Measurements from ENCODE around the gene NUFIP1.
"Not testable (repeated sequence)": the region's sequence is repeated elsewhere in the genome, so short reads cannot be mapped to it uniquely, and the experiment has no call there.

The NUFIP1 gene

DNA sequence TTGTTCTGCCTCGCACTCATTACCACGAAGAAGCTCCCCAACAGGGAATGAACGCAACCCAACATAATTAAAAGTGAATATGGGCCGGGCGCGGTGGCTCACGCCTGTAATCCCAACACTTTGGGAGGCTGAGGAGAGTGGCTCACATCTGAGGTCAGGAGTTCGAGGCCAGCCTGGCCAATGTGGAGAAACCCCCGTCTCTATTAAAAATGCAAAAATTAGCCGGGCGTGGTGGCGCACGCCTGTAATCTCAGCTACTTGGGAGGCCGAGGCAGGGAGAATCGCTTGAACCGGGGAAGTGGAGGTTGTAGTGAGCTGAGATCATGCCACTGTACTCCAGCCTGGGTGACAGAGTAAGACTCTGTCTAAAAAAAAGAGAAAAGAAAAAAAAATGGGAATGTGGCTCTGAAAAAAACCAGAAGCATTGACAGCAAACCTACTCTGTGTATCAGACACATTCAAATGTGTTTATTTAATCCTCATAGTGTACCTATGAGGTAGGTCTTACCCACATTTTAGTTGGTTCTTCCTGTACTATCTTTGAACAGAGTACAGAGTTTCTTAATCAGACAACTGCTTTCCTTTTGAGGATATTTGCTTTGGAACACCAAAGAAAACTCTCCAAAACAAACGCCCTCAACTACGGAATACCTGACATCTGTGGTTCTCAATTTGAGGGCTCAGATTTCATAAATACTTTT lies 70.0 kb downstream of the NUFIP1 start:
- no peak for DNase-seq

DNA sequence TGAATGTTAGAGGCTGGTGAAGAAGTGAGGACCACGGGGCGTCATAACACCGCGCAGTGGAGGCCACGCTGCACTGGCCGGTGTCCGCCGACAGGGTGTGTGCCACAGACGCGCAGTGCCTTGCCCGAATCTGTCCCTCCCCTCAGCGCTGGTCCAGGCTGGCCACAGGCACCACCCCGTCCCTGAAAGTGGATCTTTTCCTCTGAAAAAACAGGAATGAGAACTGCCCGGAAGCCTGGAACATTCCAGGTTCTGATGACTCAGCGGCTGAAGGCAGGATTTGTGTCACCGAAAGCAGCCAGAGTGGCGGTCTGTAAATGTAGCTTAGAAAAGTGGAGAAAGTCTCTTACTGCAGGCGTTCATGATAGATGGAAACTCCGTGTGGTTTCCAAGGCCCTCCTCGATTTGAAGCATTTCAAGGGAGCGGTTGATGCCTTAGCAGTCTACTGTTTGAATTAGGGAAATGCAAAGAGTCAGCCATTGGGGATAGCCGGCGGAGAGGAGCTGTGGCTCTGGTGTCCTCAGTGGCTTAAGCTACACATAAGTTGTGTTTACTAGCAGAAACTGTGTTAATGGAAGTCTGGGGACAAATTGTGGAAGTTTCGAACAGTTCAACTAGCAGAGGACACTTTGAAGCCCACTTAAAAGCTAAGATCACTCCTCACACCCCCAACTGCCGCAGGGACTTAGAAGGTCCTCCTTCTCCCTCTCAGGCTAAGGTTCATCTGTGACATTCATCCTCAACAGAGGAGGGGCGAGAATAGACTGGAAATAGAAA lies 70.8 kb downstream of the NUFIP1 start:
- DNase-seq = no peak

DNA sequence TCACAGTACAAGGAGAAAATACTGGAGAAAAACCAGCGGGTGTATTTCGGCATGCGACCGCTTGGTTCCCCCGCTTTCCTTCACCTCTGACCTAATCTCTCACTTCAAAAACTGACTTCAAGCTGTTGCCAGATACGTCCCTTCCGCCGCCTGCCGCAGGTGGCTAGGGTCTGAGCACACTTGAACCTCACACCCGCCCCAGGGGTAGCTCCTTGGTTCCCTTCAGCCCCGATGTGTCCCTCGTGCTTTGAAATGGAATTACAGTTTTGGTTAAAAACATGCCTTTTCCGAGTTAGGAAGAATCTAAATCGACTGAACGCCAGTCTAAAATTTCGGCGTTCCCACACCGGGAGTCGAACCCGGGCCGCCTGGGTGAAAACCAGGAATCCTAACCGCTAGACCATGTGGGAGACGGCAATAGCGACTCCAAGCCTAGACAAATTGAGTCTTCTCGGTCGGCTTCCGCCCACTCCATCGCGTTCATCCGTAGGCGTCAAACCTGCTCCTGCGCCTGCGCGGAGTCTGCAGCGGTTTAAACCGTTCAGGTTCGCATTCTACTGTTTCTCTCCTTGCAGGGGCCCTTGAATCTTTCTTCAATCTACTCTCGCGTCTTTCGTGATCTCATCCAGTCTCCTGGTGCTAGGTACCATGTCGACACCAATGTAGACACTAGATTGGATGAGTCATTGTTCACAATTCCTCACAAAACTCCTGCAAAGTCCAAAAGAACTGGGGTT lies 71.5 kb downstream of the NUFIP1 start:
- DNase-seq = peak; percentile 97

DNA sequence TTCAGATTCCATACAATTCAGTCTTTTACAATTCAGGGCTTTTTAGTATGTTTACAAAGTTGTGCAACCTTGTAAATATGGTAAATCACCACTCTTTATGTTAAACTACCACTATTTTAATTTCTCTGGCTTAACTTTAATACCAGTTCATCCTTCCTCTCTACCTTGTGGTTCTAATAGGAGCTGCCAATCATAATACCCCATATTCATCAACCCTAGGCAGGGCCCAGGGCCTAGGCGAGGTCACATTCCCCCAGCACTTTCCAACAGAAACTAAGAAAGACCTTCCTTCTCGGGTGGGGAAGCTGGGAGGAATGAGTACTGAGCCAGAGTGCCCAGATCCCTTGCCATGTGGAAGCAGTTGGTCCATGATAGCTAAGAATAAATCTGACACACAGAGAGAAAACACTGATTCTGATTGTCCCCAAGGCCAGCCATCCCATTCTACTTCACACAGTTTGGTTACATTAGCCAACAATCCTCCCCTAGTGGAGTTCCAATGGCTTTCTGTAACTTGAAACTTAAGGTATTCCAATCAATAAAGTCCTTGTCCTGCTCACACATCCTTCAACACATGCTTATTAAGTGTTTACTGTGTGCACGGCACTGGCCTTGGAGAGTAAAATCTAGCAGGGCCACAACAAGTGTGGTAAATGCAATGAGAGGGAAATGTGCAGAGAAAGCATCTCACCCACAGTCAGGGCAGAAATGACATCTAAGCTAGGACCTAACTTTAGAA lies 76.8 kb downstream of the NUFIP1 start:
- no peak for DNase-seq

DNA sequence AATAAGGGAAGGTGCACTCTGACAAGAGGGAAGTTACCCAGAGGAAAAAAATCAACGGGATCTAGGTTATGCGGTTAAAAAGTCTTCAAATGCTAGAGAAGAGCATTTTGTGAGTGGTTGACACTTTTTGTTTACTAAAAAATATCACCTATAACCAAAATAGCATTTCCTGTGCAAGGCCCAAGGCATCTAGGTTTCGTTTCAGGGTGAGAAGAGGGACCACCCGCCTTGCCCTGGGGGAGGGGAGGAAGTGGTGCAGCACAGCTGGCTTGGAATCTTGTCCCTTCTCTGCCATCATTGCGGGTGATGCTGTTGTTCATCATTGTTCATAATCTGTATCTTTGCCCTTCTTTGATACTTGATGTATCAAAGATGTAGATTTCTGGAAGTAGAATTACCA lies 80.6 kb downstream of the NUFIP1 start:
- DNase-seq = no peak

DNA sequence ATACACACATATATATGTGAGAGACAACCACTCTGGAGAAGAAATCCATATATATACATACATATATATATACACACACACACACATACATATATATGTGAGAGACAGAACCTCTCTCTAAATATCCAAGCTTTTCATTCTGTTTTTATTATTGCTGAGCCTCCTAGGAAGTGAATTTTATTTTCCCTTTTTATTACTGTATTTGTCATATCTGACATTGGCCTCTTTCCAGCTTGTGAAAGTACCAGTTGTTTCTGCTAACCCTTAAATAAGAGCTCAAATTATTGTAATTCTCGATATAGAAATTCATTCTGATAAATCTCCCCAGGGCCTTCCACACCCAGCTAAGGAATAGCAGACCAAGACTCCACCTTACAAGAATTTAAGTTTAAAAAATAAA lies 81.0 kb downstream of the NUFIP1 start:
- no peak for DNase-seq

DNA sequence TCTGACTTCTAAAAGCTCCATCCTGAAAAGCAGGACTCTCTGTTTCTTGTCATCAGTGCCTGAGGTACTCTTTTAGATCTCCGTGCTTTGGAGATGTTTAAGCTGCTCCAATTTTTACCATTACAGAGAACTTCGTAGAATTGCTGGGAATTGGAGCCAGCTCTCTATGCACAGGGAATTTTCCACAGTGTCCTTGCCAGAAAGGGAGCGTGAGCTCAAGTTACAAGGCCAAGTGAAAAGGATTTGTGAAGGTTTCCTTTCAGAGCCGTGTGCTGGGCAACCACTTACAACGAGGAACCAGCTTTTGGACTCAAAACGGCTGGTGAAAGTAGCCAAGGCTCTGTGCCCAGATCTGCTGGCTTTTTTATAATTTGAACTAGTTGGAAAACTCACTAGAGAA lies 82.6 kb downstream of the NUFIP1 start:
- DNase-seq = no peak

DNA sequence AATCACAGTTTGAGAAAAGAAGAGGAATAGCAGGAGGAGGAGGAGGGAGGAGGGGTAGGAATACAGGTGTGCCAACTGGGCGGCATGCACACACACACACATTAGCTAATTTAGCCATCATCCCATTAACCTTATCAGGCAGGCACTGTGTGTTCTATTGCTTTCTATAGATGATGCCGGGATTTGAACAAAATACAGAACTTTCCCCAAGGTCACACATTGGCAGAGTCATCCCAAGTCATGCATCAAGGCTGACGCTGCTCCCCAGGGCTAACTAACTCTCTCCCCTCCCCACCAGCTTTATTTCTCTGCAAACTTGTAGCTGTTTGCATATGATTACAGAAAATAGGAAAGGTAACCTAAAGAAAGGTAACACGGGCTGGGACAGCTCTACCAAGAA lies 83.0 kb downstream of the NUFIP1 start:
- no peak for DNase-seq

DNA sequence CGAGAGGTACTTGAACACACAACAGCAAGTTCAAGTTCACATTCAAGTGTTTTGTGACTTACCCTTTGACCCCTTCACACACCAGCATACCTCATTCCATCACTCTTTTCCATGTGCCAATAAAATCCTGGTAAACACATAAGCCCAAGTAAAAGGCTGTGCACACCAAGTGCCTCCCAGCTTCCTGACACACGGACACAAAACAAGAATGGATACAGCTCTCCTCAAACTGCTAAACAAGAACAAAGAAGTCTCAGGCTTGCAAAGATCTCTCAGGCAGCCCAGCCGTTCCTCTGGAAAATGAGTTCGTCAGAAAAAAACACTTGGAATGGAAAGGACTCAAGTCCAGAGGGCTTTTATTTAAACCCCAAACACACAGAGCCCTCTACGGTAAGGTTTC lies 83.7 kb downstream of the NUFIP1 start:
- DNase-seq = no peak

DNA sequence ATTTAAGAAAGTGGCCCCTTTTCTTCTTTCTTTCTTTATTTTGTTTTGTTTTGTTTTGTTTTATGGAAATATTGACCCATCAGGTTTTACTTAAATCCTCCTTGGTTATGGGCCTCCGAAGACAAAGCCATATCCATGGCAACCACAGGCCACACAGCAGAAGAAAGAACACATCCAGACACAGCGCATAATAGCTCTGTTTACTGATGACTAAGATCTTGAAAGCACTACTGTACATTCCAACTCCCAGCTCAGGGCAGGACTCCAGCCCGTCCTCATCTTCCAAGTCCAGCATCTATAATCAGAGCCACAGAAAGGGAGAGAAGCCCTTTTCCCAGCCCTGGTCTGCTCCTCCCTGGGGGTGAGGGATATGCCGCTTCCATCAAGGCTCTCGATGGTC lies 84.3 kb downstream of the NUFIP1 start:
- no peak for DNase-seq

DNA sequence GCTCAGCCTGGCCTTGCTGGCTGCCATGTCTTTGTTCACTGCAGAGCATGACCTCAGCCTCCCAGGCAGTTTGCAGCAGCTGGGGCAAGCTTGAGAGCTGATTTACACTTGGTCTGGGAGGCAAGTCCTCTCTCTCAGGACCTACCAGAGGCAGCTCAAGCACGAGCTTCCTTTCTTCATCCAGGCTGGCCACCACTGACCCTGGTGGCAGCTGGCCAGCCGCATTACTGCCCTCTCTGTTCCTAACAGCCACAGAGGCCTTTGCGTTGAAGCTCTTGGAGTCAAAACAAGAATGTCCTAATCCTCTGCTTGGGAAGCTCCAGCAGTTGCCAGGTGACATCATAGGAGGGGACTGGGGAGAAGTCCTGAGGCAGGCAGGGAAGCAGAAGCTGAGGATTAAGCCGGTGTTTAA lies 85.7 kb downstream of the NUFIP1 start:
- DNase-seq = no peak

DNA sequence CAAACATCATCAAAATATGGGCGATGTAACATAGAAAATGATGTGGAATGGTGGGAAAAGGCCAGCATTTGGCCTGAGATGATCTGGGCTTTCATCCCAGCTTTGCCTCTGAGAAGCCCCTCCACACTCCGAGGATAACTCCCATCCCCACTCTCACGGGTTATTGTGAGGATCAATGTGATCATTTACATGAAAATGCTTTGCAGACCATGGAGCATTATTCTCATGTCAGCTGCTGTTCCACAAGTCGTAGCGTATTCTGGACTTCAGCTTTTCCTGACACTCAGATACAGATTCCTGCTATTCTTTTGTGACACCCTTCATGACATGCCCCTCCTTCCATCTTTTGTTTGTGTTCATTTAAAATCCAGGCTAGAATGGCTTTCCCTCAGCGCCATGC lies 86.5 kb downstream of the NUFIP1 start:
- DNase-seq = no peak

DNA sequence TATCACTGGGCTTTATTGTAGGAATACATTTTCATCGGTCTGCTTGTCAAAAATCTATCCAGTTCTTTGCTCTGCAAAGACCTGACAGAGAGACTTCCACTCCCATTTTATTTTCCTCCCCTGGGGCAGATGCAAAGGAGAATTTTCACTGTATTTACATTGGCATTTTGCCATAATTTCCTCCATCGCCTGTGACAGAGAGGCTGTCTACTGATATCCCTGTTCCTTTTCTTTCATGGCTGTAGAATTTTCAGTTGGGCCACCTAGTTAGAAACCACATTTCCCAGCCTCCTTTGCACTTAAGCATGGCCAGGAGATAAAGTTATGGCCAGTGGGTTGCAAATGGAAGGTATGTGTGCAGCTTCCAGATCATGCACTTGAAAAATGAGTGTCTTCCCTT lies 89.3 kb downstream of the NUFIP1 start:
- DNase-seq = no peak

DNA sequence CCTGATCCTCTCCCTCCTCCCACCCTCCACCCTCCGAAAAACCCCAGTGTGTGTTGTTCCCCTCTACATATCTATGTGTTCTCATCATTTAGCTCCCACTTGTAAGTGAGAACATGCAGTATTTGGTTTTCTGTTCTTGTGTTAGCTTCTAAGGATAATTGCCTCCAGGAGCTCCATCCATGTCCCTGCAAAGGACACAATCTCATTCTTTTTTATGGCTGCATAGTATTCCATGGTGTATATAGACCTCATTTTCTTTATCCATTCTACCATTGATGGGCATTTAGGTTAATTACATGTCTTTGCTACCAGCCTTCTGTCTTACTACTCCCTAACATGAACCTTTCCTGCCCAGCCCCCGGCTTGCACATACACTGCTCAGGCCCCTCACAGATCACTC lies 91.0 kb downstream of the NUFIP1 start:
- DNase-seq = not testable (repeated sequence)

DNA sequence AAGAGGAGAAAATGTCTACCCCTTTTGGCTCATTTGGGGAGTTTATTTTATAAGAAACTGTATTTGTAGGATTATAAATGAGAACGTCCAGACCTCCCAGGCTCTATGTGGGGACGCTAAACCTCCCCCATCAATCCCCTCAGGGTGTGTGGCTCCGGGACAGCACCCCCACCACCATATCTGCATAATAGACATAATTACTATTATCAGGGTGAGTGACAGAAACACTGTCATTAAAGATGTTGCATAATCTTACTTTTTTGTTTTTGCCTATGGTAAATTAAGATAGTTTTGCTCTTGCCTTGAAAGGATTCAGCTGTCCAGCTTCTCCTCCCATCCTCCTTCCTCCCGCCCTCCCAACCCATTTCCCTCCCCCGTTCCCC lies 93.3 kb downstream of the NUFIP1 start:
- no peak for DNase-seq

DNA sequence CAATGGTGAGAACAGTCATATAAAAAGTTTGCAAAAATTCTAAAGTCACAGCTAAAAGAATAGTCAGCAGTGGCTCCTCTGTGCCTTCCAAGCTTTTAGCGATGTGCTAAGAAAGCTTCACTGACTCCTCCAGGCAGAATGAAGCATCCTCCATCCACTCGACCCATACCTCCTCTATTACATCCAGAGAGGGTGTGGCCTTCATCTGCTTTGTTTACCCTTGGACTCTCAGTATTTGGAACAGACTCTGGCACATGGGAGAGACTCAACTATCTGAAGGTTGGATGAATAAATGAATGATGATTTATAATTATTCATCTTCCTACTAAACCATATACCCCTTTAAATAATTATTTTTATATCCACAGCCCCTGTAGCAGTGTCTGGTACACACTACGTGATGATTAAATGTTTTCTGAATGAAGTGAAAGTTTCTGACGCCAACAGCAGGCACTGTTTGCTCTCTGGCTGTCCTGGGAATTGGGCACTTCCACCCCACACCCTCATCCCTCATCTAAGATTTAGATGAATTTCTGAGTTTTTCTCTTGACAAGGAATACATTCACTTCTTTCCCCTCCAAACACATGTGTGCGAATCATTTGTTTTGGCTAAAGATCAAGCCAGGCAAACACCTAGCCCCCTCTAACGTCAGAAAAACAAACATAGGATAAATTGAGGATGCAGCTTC lies 93.9 kb downstream of the NUFIP1 start:
- no peak for DNase-seq

DNA sequence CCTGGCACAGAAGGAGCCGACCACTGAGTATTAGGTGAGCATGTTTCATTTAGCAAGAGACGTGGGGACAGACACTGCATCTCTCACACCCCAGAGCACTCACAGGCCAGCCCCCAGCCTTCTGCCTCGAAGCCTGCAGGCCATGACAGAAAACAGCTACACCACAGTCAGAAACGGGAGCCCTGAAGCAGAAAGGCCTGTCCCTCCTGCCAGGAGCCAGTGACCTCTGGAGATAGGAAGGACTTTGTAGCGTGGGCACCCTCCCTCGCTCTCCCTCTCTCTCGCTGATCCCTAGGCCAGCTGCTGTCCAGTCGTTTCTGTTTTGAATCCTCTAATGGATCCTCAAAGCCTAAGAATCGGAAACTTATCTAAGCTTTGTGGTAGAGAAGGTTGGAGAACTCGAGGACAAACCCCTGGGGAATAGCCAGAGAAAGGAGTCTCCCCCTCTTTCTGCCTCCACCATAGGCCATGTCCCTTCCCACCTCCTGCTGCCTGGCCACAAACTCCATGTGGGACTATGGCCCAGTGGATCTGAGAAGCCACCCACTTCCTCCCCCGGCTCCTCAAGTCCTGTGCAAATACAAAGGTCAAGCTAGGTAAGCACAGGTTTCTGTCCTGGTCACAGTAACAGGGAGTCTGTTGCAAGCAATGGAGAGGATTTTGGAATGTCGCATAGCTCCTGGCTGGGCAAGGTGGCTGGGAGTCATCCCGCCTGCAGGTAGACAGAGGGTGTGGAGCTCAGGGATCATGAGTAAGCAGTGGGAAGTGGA lies 95.1 kb downstream of the NUFIP1 start:
- no peak for DNase-seq
